ENCODE measurements around the gene CNIH2. TPM values are rescaled to one million over a fixed set of nuclear protein-coding genes. Genes with fewer than 3 reads are reported as not detected.
A peak's percentile ranks its signal among the peaks of the same experiment; 100 is the strongest.

CNIH2 gene
- total and polyA plus RNA-seq, 2 of the 8 experiments (the other 6 are each of a cell fraction or from before 2014, with no cell fraction given) = 12.5 to 15.8 TPM

- ChIA-PET POLR2A (ENCODE audit: partially characterized antibody) (interaction anchor here (0.8 to 4.5 kb wide), 18 partner anchors 9 to 398 kb away, joined by 3 to 29 read pairs (median 7); partner anchors contain the start of genes BRMS1, CCDC85B, CD248 and CNIH2), CTCF (ENCODE audit: partially characterized antibody) (interaction anchor here (0.6 to 6.9 kb wide), 13 partner anchors 11 to 894 kb away, joined by 3 to 57 read pairs (median 5); partner anchors contain the start of genes CNIH2, RAB1B and RIN1)
- Histone ChIP-seq H3K27me3 (replicated peaks in 1 of 4; ENCODE audit: control insufficient read depth in 3 of 4, extremely low read depth in 1 of 4, insufficient read depth in 3 of 4, low read length in 3 of 4) (peaks cover 2 to 27% (median 18%) of the 10 kb centered on the region in 4 experiments), H2BK12ac (ENCODE audit: low read depth, low read length) (no peak within 1 kb of the TSS), H2BK15ac (ENCODE audit: low read length) (0 out of 2 replicates have a peak within 1 kb of the TSS, but pooled peaks have one; percentile 23), H3K4me3 (ENCODE audit: extremely low read depth in 1 of 4, insufficient read depth in 2 of 4, low read depth in 3 of 4, low read length in 4 of 4) (peak within 1 kb of the TSS; percentile 76 to 94 (median 92)), H3K79me1 (ENCODE audit: low read depth, low read length) (peaks cover 6% of the 10 kb centered on the region), H2BK120ac (replicated peaks; ENCODE audit: low read depth, low read length) (no peak within 1 kb of the TSS), H3K27ac (ENCODE audit: low read depth, low read length) (peak within 1 kb of the TSS; percentile 55), H2AFZ (ENCODE audit: low read length) (peak within 1 kb of the TSS; percentile 57; the same call in 1 of the 2 replicates), H3K23me2 (ENCODE audit: low read depth, low read length) (peaks cover 12% of the 10 kb centered on the region; the same call in 1 of the 2 replicates), H3K9me3 (ENCODE audit: insufficient read depth in 2 of 2, low read depth in 1 of 2, low read length in 1 of 2) (no peaks in the 10 kb centered on the region), H3K79me2 (ENCODE audit: control insufficient read depth in 1 of 2, insufficient read depth in 2 of 2, low read length in 2 of 2) (peaks cover 0 to 9% of the 10 kb centered on the region in 2 experiments; a peak in 1 of 4 replicates), H2AK5ac (ENCODE audit: low read depth, low read length) (no peak within 1 kb of the TSS), H3K56ac (replicated peaks; ENCODE audit: insufficient read length, low read depth, low read length) (peak within 1 kb of the TSS; percentile 40), H3K14ac (ENCODE audit: insufficient read length) (no peak within 1 kb of the TSS), H4K20me1 (replicated peaks in 1 of 2; ENCODE audit: control insufficient read depth in 1 of 2, insufficient read depth in 2 of 2, low read length in 2 of 2) (peaks cover 8 to 9% of the 10 kb centered on the region in 2 experiments), H3K9ac (replicated peaks in 1 of 4; ENCODE audit: extremely low read depth in 1 of 4, low read depth in 3 of 4, low read length in 3 of 4) (peak within 1 kb of the TSS; percentile 39 to 82 (median 72)), H4K5ac (ENCODE audit: insufficient read length, low read depth, low read length) (peak within 1 kb of the TSS; percentile 48), H3K4me2 (ENCODE audit: insufficient read depth in 1 of 2, low read depth in 2 of 2, low read length in 2 of 2) (peak within 1 kb of the TSS; percentile 74 to 93), H4K8ac (ENCODE audit: extremely low read depth, insufficient read depth, low read length) (peak within 1 kb of the TSS; percentile 88), H2BK5ac (ENCODE audit: low read depth, low read length) (peak within 1 kb of the TSS; percentile 44; the same call in 1 of the 2 replicates), H3K18ac (ENCODE audit: extremely low read depth, low read length) (no peak within 1 kb of the TSS), H3K23ac (ENCODE audit: insufficient read length) (no peak within 1 kb of the TSS), H3K4ac (replicated peaks; ENCODE audit: insufficient read length, low read depth, low read length) (no peak within 1 kb of the TSS), H4K91ac (replicated peaks; ENCODE audit: insufficient read length, low read length) (no peak within 1 kb of the TSS), H2BK20ac (ENCODE audit: low read length) (no peak within 1 kb of the TSS), H3K4me1 (replicated peaks in 1 of 4; ENCODE audit: control insufficient read depth in 3 of 4, insufficient read depth in 4 of 4, low read length in 3 of 4) (peaks cover 0 to 21% (median 6%) of the 10 kb centered on the region in 4 experiments; a peak in 5 of 7 replicates), H3K36me3 (ENCODE audit: control insufficient read depth in 2 of 4, insufficient read depth in 4 of 4, low read length in 3 of 4) (peaks cover 0 to 2% (median 0%) of the 10 kb centered on the region in 4 experiments; a peak in 1 of 8 replicates)
- DNase-seq (ENCODE audit: low read depth in 1 of 2, low spot score in 2 of 2) (peak; percentile 95 to 98), FAIRE-seq (peak; percentile 91)
- 1% methylated on average over 68 of the region's 87 CpGs; no CpG with 5 or more reads in 1 of the 2 experiments for WGBS, 2 experiments (ENCODE audit: extremely low coverage in 1 of 2, insufficient coverage in 1 of 2, insufficient read length in 1 of 2, insufficient replicate concordance in 2 of 2, low coverage in 1 of 2, low lambda C conversion rate in 2 of 2, missing lambda C conversion rate in 1 of 2)
- TF ChIP-seq FOSL1 (IDR thresholded peaks at IDR 0.05; ENCODE audit: insufficient read depth, low read depth, low read length) = no peak
- no peak for TF ChIP-seq HDAC6 (IDR thresholded peaks at IDR 0.05; ENCODE audit: low read depth, low read length)
- TF ChIP-seq SRF (IDR thresholded peaks at IDR 0.05; ENCODE audit: low read depth, low read length) = no peak
- peak; percentile 82 for TF ChIP-seq YY1 (IDR thresholded peaks at IDR 0.05; ENCODE audit: low read depth, low read length)
- peak; percentile 26; the same call in 1 of the 2 replicates for TF ChIP-seq TBP (IDR thresholded peaks at IDR 0.05; ENCODE audit: low read depth, low read length)
- no peak for TF ChIP-seq SIX5 (IDR thresholded peaks at IDR 0.05; ENCODE audit: low read depth, low read length)
- peak; percentile 41; the same call in 1 of the 2 replicates for TF ChIP-seq BACH1 (IDR thresholded peaks at IDR 0.05; ENCODE audit: low read length)
- TF ChIP-seq RNF2 (IDR thresholded peaks at IDR 0.05; ENCODE audit: borderline replicate concordance, low read depth, low read length, missing control alignments, poor library complexity, severe bottlenecking) = no peak
- TF ChIP-seq EP300 (IDR thresholded peaks at IDR 0.05; ENCODE audit: borderline replicate concordance in 1 of 2, low read depth in 2 of 2, low read length in 2 of 2) = no peak
- no peak for TF ChIP-seq JUN (IDR thresholded peaks at IDR 0.05; ENCODE audit: low read depth, low read length)
Observed at GRCh38 chr11:66288671-66289547, 10.9 kb downstream of the CNIH2 start, which contains the start of gene YIF1A. Gene YIF1A (minus strand): TSS chr11:66289143. CDS start chr11:66288985, 158 bp downstream.

All from H1 (cell line).